Mucosa of rectum (tissue), 2 donors: ENCODE measurements around the gene RAPGEF5.

Experiments used
- H3K27ac ChIP-seq, 2 donors: one replicate each; pipeline ENCODE4 v1.7.0; 2013; ENCODE audit warnings: inconsistent platforms in 2 of 2, low read depth in 2 of 2, low read length in 2 of 2
- H3K27me3 ChIP-seq, 2 donors: one replicate each; pipeline ENCODE4 v1.7.0; 2013; ENCODE audit warnings: low read length in 2 of 2; ENCODE audit not compliant: control insufficient read depth in 2 of 2, insufficient read depth in 2 of 2
- H3K36me3 ChIP-seq, 2 donors: one replicate each; pipeline ENCODE4 v1.7.0; 2013; ENCODE audit warnings: low read length in 2 of 2; ENCODE audit not compliant: control insufficient read depth in 2 of 2, insufficient read depth in 2 of 2
- H3K4me1 ChIP-seq, 2 donors: one replicate each; pipeline ENCODE4 v1.7.0; 2013; ENCODE audit warnings: low read length in 2 of 2, mild to moderate bottlenecking in 1 of 2; ENCODE audit not compliant: control insufficient read depth in 2 of 2, insufficient read depth in 2 of 2
- H3K4me3 ChIP-seq, 2 donors: one replicate each; pipeline ENCODE4 v1.7.0; 2013; ENCODE audit warnings: low read length in 2 of 2
- H3K9ac ChIP-seq, 2 donors: one replicate each; pipeline ENCODE4 v1.7.0; 2013; ENCODE audit warnings: low read length in 2 of 2, low read depth in 1 of 2, mild to moderate bottlenecking in 1 of 2
- H3K9me3 ChIP-seq, 2 donors: one replicate each; pipeline ENCODE4 v1.7.0; 2013; ENCODE audit warnings: low read length in 2 of 2; ENCODE audit not compliant: control insufficient read depth in 2 of 2
- donor health status: healthy.
- donor health status: Normal muscosa, but diverticular disease.

RAPGEF5 gene

DNA sequence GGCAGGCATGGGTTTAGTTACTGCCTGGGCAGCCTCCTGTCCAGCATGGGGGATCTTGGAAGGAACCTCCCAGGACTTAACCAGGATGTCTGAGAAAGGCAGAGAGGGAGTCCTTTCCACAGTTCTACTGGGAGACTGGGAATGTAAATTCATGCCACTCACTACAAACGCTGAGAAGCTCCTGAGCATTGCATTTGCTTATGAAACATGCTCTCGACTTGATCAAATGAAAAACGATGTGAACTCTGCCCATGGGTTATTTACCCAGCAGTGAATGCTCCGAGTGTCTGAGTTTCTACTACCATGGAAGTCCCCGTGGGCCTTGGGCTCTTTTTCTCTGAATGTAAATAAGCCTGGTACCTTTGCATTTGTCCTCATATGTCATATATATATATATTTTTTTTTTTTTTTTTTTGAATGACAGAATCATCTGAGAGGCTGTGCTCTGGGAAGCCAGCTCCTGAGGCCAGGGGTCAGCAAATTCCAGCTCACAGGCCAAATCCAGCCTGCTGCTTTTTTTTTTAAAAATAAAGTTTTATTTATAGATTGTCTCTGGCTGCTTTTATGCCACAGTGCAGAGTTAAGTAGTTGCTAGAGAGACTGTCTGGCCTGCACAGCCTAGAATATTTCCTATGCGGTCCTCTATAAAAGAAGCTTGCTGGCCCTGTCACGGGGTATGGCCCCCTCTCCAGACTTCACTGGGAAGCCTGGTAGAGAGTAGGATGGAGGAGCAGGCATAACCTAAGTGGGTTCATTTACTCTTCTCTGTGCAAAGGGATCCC lies 21.4 kb upstream of the RAPGEF5 start:
- H3K27ac ChIP-seq, result no peak overlapping the region
- no peak overlapping the region for H3K4me3 ChIP-seq
- no peaks in the 10 kb centered on the region for H3K36me3 ChIP-seq
- H3K27me3 ChIP-seq, result no peaks in the 10 kb centered on the region
- H3K4me1 ChIP-seq, result no peaks in the 10 kb centered on the region
- no peaks in the 10 kb centered on the region for H3K9me3 ChIP-seq
- H3K9ac ChIP-seq, result no peak overlapping the region

DNA sequence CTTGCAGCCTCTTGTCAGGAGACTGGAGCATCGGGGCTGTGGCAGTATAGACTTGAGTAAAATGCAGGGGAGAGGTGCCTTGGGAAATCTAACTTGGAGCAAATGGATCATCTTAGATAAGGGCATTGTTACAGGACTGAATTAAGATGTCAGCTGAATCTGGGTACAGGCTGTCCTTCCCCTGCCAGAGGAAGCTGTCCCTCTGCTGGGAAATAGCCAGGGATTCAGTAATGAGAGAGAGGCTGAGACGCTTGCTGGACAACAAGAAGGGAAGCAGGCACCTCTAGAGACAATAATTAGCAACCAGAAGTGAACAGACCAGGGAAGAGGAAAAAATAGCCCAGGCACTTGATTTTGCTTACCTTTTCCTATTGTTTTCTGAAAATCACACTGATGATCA lies 20.7 kb upstream of the RAPGEF5 start:
- Histone ChIP-seq H3K4me1 (peaks cover 0 to 5% of the 10 kb centered on the region in 2 donors), H3K27me3 (no peaks in the 10 kb centered on the region), H3K27ac (no peak overlapping the region), H3K9ac (no peak overlapping the region), H3K4me3 (no peak overlapping the region), H3K9me3 (no peaks in the 10 kb centered on the region), H3K36me3 (no peaks in the 10 kb centered on the region)

DNA sequence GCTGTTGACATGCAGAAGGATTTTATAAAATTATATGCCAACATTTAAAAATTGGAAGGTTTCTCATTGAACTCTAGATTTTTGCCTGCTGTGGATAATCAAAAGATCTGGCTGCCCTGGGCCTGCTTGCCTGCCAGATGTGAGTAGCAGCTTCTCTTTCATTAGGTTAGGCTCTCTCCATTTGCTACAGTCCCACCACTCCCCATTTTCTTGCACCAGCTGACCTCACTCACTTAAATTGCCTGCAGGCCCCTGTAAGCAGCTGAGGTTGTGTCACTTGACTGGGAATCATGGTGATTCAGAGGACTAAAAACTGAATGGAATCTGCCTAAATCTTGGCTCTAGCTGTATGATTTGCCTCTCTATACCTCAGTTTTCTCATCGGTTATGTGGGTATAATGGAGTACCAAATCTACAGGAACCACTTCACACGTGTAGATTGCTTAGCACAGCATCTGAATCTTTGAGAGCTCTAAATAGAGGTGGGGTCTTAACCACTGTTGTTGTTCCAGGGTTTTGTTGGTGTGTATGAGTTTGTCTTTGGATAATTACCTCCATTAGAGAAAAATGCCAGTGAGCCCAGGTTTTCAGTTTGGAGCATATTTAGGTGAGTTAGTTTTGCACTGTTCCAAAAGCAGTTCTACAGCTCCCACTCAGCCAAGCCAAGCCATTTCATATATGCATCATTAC lies 18.6 kb upstream of the RAPGEF5 start:
- Histone ChIP-seq H3K27ac (no peak overlapping the region), H3K9me3 (no peaks in the 10 kb centered on the region), H3K36me3 (no peaks in the 10 kb centered on the region), H3K4me1 (peaks cover 0 to 5% of the 10 kb centered on the region in 2 donors), H3K4me3 (no peak overlapping the region), H3K27me3 (no peaks in the 10 kb centered on the region), H3K9ac (no peak overlapping the region)

DNA sequence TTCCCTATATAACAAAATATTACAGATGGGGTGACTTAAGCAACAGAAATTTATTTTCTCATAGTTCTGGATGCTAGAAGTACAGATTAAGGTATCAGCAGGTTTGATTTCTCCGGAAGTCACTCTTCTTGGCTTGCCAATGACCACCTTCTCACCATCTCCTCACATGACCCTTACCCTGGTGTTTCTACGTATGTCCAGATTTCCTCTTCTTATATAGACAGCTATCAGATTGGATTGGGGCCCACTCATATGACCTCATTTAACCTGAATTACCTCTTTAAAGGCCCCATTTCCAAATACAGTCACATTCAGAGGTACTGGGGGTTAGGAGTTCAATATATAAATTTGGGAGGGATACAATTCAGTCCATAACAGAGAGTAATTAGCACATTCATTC lies 17.0 kb upstream of the RAPGEF5 start:
- peaks cover 0 to 5% of the 10 kb centered on the region in 2 donors for H3K4me1 ChIP-seq
- H3K4me3 ChIP-seq, result no peak overlapping the region
- H3K36me3 ChIP-seq, result no peaks in the 10 kb centered on the region
- H3K9me3 ChIP-seq, result no peaks in the 10 kb centered on the region
- no peak overlapping the region for H3K9ac ChIP-seq
- no peaks in the 10 kb centered on the region for H3K27me3 ChIP-seq
- H3K27ac ChIP-seq, result no peak overlapping the region

DNA sequence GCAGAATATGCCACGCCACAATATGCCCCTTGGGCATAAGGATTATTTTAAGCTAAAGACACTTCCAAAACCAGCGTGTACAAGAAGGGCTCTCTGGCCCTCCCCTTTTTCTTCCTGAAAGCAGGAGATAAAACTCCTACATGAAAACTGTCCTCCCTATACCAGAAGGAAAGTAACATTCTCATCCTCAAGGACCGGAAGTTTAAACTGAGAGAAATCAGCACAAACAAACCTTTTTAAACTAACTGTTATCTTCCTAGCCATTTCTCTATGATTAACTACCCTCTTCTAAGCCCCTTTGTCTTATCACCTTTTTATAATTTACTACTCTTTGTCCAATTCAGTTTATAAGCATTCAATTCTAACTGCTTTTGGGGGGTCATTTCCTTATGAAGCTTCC lies 16.4 kb upstream of the RAPGEF5 start:
- Histone ChIP-seq H3K4me3 (no peak overlapping the region), H3K4me1 (peaks cover 0 to 5% of the 10 kb centered on the region in 2 donors), H3K9ac (no peak overlapping the region), H3K9me3 (no peaks in the 10 kb centered on the region), H3K27ac (no peak overlapping the region), H3K27me3 (no peaks in the 10 kb centered on the region), H3K36me3 (no peaks in the 10 kb centered on the region)

DNA sequence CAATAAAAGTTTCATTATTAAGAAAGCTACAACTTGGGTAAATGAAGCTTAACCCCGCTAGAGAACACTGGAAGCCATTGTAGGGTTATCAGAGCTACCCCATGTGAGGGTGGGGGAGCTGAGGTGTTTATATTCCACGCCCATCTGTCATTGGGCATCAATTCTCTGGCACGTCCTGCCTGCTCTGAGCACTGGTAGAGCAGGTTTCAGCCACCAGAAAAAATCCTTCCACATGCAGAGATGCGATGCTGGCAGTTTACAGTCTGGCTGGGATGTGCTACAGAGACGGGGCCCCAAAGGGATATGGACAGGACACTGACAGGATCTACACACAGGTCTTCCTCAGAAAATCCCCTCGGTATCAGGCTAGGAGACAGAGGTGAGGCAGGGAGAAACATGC lies 15.9 kb upstream of the RAPGEF5 start:
- H3K9ac ChIP-seq, result no peak overlapping the region

DNA sequence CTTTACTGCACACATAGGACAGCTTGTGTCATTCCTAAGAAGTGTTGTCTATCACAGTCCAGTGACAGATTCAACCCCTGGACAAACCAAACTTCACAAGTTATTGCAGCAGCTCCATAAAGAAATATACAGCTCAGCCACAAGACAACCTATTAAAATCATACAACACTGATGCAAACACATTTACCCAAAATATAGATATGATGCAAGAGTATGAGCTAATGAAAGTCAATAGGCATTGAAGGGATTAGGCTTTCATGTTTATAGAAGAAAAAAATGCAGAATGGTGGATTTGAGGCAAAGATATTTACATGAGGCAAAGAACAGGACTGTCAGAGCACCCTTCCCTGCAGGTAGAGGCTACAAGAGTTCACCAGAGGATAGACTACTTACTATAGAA lies 14.9 kb upstream of the RAPGEF5 start:
- Histone ChIP-seq H3K4me1 (peaks cover 0 to 5% of the 10 kb centered on the region in 2 donors), H3K9me3 (no peaks in the 10 kb centered on the region), H3K27me3 (no peaks in the 10 kb centered on the region), H3K36me3 (no peaks in the 10 kb centered on the region), H3K4me3 (no peak overlapping the region), H3K9ac (no peak overlapping the region), H3K27ac (no peak overlapping the region)

More for the DNA sequence above, 15.9 kb upstream of the RAPGEF5 start:
- H3K36me3 ChIP-seq, result no peaks in the 10 kb centered on the region
- H3K27ac ChIP-seq, result no peak overlapping the region
- no peaks in the 10 kb centered on the region for H3K27me3 ChIP-seq
- peaks cover 0 to 5% of the 10 kb centered on the region in 2 donors for H3K4me1 ChIP-seq
- H3K9me3 ChIP-seq, result no peaks in the 10 kb centered on the region
- H3K4me3 ChIP-seq, result no peak overlapping the region

DNA sequence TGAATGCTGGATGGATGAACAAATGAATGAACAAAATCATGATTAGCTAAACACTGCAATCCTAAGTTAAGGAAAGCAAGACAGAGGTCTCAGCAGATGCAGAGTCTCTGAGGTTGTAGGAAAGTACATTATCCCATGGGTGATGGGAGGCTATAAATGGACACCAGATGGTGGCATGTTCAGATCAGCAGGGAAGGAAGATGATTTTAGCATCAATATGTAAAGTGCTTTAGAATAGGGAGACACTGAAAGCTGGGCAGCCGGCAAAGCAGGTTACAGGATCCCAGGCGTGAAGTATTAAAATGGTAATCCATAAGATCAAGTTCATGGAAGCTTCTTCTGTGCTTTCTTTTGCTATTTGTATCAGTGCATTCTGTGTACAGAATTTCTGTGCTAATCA lies 7.9 kb upstream of the RAPGEF5 start:
- no peaks in the 10 kb centered on the region for H3K9me3 ChIP-seq
- H3K4me1 ChIP-seq, result peaks cover 0 to 3% of the 10 kb centered on the region in 2 donors
- no peaks in the 10 kb centered on the region for H3K36me3 ChIP-seq
- H3K27ac ChIP-seq, result no peak overlapping the region
- H3K27me3 ChIP-seq, result no peaks in the 10 kb centered on the region
- H3K9ac ChIP-seq, result no peak overlapping the region
- no peak overlapping the region for H3K4me3 ChIP-seq

DNA sequence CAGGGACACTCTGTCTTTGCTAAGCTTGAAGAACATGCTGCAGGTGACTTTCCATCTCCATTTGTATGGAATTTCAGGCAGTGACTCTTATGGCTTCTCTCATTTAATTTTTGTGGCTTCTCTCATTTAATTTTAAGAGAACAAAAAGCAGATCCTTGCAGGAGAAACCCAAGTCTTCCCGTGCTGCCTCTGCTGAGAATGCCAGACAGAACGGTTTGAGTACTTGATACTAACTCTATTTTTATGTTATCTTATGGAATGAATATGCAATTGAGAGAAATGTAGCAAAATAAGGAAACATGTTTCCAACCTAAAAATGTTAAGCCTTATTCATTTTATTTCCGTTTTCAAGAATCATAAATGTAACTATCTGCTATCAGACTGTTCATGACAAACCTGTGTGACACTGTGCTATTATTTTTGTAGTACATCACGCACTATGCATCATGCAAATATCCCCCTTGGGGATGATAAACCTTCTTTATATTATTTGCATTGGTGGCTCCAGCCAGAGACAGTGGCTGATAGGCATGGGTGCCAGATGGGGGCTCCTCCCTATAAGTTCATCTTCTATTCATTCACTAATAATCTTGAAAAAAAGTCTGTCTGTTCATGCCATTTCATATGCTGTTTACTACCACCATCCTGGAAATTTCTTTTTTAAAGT lies 6.9 kb upstream of the RAPGEF5 start:
- Histone ChIP-seq H3K27ac (no peak overlapping the region), H3K4me3 (no peak overlapping the region), H3K36me3 (no peaks in the 10 kb centered on the region), H3K9ac (no peak overlapping the region), H3K4me1 (peaks cover 0 to 7% of the 10 kb centered on the region in 2 donors), H3K27me3 (no peaks in the 10 kb centered on the region), H3K9me3 (no peaks in the 10 kb centered on the region)

DNA sequence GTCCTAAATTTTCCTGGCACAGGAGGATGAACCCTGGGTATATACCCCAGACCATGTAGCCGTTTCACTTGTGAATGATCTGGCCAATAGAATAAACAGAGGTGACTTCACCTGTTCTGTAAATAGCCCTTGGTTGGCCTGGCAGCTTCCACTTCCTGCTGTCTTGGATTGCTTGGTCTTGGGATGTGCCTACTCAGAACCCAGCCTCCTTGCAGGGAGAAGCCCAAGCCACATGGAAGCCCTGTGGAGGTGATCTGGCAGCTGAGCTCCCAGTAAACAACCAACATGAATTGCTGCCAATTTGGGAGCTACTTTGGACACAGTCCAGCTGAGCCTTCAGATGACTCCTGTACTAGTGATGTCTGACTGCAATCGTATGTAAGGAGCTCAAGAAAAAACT lies 4.8 kb upstream of the RAPGEF5 start:
- no peaks in the 10 kb centered on the region for H3K9me3 ChIP-seq
- H3K36me3 ChIP-seq, result no peaks in the 10 kb centered on the region
- peaks cover 0 to 3% of the 10 kb centered on the region in 2 donors for H3K27me3 ChIP-seq
- peak overlapping the region in 1 of 2 donors; percentile 25 for H3K27ac ChIP-seq
- H3K9ac ChIP-seq, result no peak overlapping the region
- H3K4me1 ChIP-seq, result peaks cover 7 to 15% of the 10 kb centered on the region in 2 donors
- no peak overlapping the region for H3K4me3 ChIP-seq
